Glutamatergic neuron (in vitro differentiated cells): ENCODE measurements around the gene C19orf85. TPM values are rescaled to one million over a fixed set of nuclear protein-coding genes. Genes with fewer than 3 reads are reported as not detected.

Experiments
- DNase-seq: peaks from one replicate; pipeline ENCODE4 v3.0.0; 2022
- H3K27ac Mint-ChIP-seq: one replicate; pipeline ENCODE4 v1.8.0; 2020; ENCODE audit warnings: mild to moderate bottlenecking, mixed read lengths, inconsistent platforms; ENCODE audit not compliant: unreplicated experiment
- H3K27me3 Mint-ChIP-seq: one replicate; pipeline ENCODE4 v1.8.0; 2020; ENCODE audit warnings: mild to moderate bottlenecking, moderate library complexity, mixed read lengths, inconsistent platforms; ENCODE audit not compliant: unreplicated experiment
- H3K36me3 Mint-ChIP-seq: one replicate; pipeline ENCODE4 v1.8.0; 2020; ENCODE audit warnings: mild to moderate bottlenecking, mixed read lengths, inconsistent platforms; ENCODE audit not compliant: unreplicated experiment
- H3K4me1 Mint-ChIP-seq: one replicate; pipeline ENCODE4 v1.8.0; 2020; ENCODE audit warnings: mild to moderate bottlenecking, low read depth, mixed read lengths, inconsistent platforms; ENCODE audit not compliant: unreplicated experiment
- H3K4me3 Mint-ChIP-seq: one replicate; pipeline ENCODE4 v1.8.0; 2020; ENCODE audit warnings: mild to moderate bottlenecking, mixed read lengths, inconsistent platforms; ENCODE audit not compliant: unreplicated experiment
- H3K9me3 Mint-ChIP-seq: one replicate; pipeline ENCODE4 v1.8.0; 2020; ENCODE audit warnings: mild to moderate bottlenecking, moderate library complexity, mixed read lengths, inconsistent platforms; ENCODE audit not compliant: unreplicated experiment
- CTCF ChIP-seq: fragments of 200-600 bp; sonication (generic); IDR thresholded peaks from one replicate; pipeline ENCODE4 v1.5.0; 2021; ENCODE audit not compliant: partially characterized antibody, unreplicated experiment
- total RNA-seq: library from RNA; stranded (reverse); fragmentation: NEBNext Ultra II Directional; extraction: Animal tissue kit (Norgen Biotek cat#: 25700); gene quantifications from one replicate; pipeline ENCODE4 v1.2.1, GENCODE V29; 2021; ENCODE audit not compliant: unreplicated experiment

C19orf85 gene
- total RNA-seq, 1 donor from 2014 or later = not detected

- no peak for DNase-seq
- Mint-ChIP-seq H3K27me3 (peaks cover 5% of the 10 kb centered on the region), H3K4me1 (peaks cover 4% of the 10 kb centered on the region), H3K27ac (no peak overlapping the region), H3K4me3 (no peak overlapping the region), H3K9me3 (no peaks in the 10 kb centered on the region), H3K36me3 (no peaks in the 10 kb centered on the region)
- TF ChIP-seq CTCF = no peak
These were observed 45.4 kb downstream of the C19orf85 start for GRCh38 chr19:55419103-55419502.

GRCh38 chr19:55418185-55418584 is 46.4 kb downstream of the C19orf85 start:
- no peak overlapping the region for H3K4me3 Mint-ChIP-seq
- TF ChIP-seq CTCF = peak; percentile 58
- peaks cover 7% of the 10 kb centered on the region for H3K27me3 Mint-ChIP-seq
- peaks cover 2% of the 10 kb centered on the region for H3K9me3 Mint-ChIP-seq
- H3K27ac Mint-ChIP-seq = no peak overlapping the region
- no peaks in the 10 kb centered on the region for H3K36me3 Mint-ChIP-seq
- DNase-seq = peak; percentile 60
- peaks cover 4% of the 10 kb centered on the region for H3K4me1 Mint-ChIP-seq

Other genes starting within 250 kb of the C19orf85 start
- gene TMEM86B, start 236.0 kb downstream of the C19orf85 start, total RNA-seq = 7.6 TPM
- 82.3 TPM for gene PPP6R1, start 205.7 kb downstream of the C19orf85 start, total RNA-seq
- 41.5 TPM for gene HSPBP1, start 184.6 kb downstream of the C19orf85 start, total RNA-seq
- gene BRSK1, start 180.8 kb downstream of the C19orf85 start, total RNA-seq = 223 TPM
- gene TMEM150B, start 139.4 kb downstream of the C19orf85 start, total RNA-seq = not detected
- 105 TPM for gene KMT5C, start 124.9 kb downstream of the C19orf85 start, total RNA-seq
- 2.8 TPM for gene COX6B2, start 110.0 kb downstream of the C19orf85 start, total RNA-seq
- gene GARIN5B, start 101.5 kb downstream of the C19orf85 start, total RNA-seq = 0.17 TPM
- gene IL11, start 94.3 kb downstream of the C19orf85 start, total RNA-seq = 18.1 TPM
- 3.7 TPM for gene TMEM190, start 87.9 kb downstream of the C19orf85 start, total RNA-seq
- gene TMEM238, start 80.5 kb downstream of the C19orf85 start, total RNA-seq = 1.3 TPM
- 1,087 TPM for gene RPL28, start 78.8 kb downstream of the C19orf85 start, total RNA-seq
- 235 TPM for gene UBE2S, start 57.0 kb downstream of the C19orf85 start, total RNA-seq
- gene SHISA7, start 21.5 kb downstream of the C19orf85 start, total RNA-seq = 3.2 TPM
- 24.9 TPM for gene ISOC2, start 3.1 kb downstream of the C19orf85 start, total RNA-seq
- gene ZNF628, start 11.9 kb upstream of the C19orf85 start, total RNA-seq = 13.7 TPM
- gene NAT14, start 20.4 kb upstream of the C19orf85 start, total RNA-seq = 125 TPM
- 7.6 TPM for gene SSC5D, start 23.7 kb upstream of the C19orf85 start, total RNA-seq
- 0.42 TPM for gene SBK2, start 72.4 kb upstream of the C19orf85 start, total RNA-seq
- not detected for gene SBK3, start 80.8 kb upstream of the C19orf85 start, total RNA-seq
- 48.9 TPM for gene ZNF579, start 116.1 kb upstream of the C19orf85 start, total RNA-seq
- 26.0 TPM for gene FIZ1, start 134.8 kb upstream of the C19orf85 start, total RNA-seq
- gene ZNF524, start 135.5 kb upstream of the C19orf85 start, total RNA-seq = 6.7 TPM
- gene ZNF865, start 140.9 kb upstream of the C19orf85 start, total RNA-seq = 14.6 TPM
- gene ZNF784, start 159.8 kb upstream of the C19orf85 start, total RNA-seq = 8.4 TPM
- gene ZNF580, start 176.3 kb upstream of the C19orf85 start, total RNA-seq = 43.6 TPM
- gene ZNF581, start 178.9 kb upstream of the C19orf85 start, total RNA-seq = 31.0 TPM
- 32.1 TPM for gene CCDC106, start 183.5 kb upstream of the C19orf85 start, total RNA-seq
- 216 TPM for gene U2AF2, start 190.3 kb upstream of the C19orf85 start, total RNA-seq
- gene EPN1, start 210.5 kb upstream of the C19orf85 start, total RNA-seq = 150 TPM